ENCODE data around the gene GANC. TPM values are rescaled to one million over a fixed set of nuclear protein-coding genes. Genes with fewer than 3 reads are reported as not detected.

Gene GANC
- total RNA-seq, 1 experiment from 2014 or later = 31.1 TPM

- no peak overlapping the region for H3K4me3 ChIP-seq (ENCODE audit: low read length)
- no peaks in the 10 kb centered on the region for H3K9me2 ChIP-seq (replicated peaks; ENCODE audit: insufficient read depth, low read length)
- H3K79me2 ChIP-seq (ENCODE audit: low read length) = no peaks in the 10 kb centered on the region
- no peaks in the 10 kb centered on the region for H3K27me3 ChIP-seq (ENCODE audit: low read length)
- H3K9me3 ChIP-seq (ENCODE audit: low read length) = no peaks in the 10 kb centered on the region
- no peak overlapping the region for H2AFZ ChIP-seq (ENCODE audit: low read length)
- no peaks in the 10 kb centered on the region; the same call in 1 of the 2 replicates for H3K4me1 ChIP-seq (ENCODE audit: low read length)
- no peaks in the 10 kb centered on the region for H4K20me1 ChIP-seq (ENCODE audit: insufficient read depth, low read depth, low read length)
- no peak overlapping the region for H3K9ac ChIP-seq (ENCODE audit: low read length)
- H3K4me2 ChIP-seq (ENCODE audit: low read depth, low read length, poor library complexity, severe bottlenecking) = no peak overlapping the region
- DNase-seq = no peak
- H3K36me3 ChIP-seq (ENCODE audit: insufficient read depth, low read length) = no peaks in the 10 kb centered on the region
- no peak overlapping the region for H3K27ac ChIP-seq (ENCODE audit: low read length)
These were observed 113.1 kb downstream of the GANC start for GRCh38 chr15:42385980-42386700.

- H3K4me3 ChIP-seq (ENCODE audit: low read length) = no peak overlapping the region
- H3K4me2 ChIP-seq (ENCODE audit: low read depth, low read length, poor library complexity, severe bottlenecking) = no peak overlapping the region
- no peak overlapping the region for H3K9ac ChIP-seq (ENCODE audit: low read length)
- no peak overlapping the region for H3K27ac ChIP-seq (ENCODE audit: low read length)
- H2AFZ ChIP-seq (ENCODE audit: low read length) = no peak overlapping the region
- no peaks in the 10 kb centered on the region for H3K36me3 ChIP-seq (ENCODE audit: insufficient read depth, low read length)
- H3K4me1 ChIP-seq (ENCODE audit: low read length) = peaks cover under 1% of the 10 kb centered on the region
- H3K9me2 ChIP-seq (replicated peaks; ENCODE audit: insufficient read depth, low read length) = no peaks in the 10 kb centered on the region
- no peaks in the 10 kb centered on the region for H3K27me3 ChIP-seq (ENCODE audit: low read length)
- H4K20me1 ChIP-seq (ENCODE audit: insufficient read depth, low read depth, low read length) = no peaks in the 10 kb centered on the region
- DNase-seq = no peak
- no peaks in the 10 kb centered on the region for H3K79me2 ChIP-seq (ENCODE audit: low read length)
- no peaks in the 10 kb centered on the region for H3K9me3 ChIP-seq (ENCODE audit: low read length)
These were observed 114.6 kb downstream of the GANC start for GRCh38 chr15:42387603-42388002.

- H2AFZ ChIP-seq (ENCODE audit: low read length) = peak overlapping the region; percentile 61; the same call in 1 of the 2 replicates
- H4K20me1 ChIP-seq (ENCODE audit: insufficient read depth, low read depth, low read length) = no peaks in the 10 kb centered on the region
- no peak overlapping the region for H3K27ac ChIP-seq (ENCODE audit: low read length)
- H3K9me2 ChIP-seq (replicated peaks; ENCODE audit: insufficient read depth, low read length) = no peaks in the 10 kb centered on the region
- no peak overlapping the region for H3K4me3 ChIP-seq (ENCODE audit: low read length)
- H3K4me1 ChIP-seq (ENCODE audit: low read length) = peaks cover 9% of the 10 kb centered on the region
- no peaks in the 10 kb centered on the region for H3K27me3 ChIP-seq (ENCODE audit: low read length)
- H3K79me2 ChIP-seq (ENCODE audit: low read length) = no peaks in the 10 kb centered on the region
- no peak overlapping the region for H3K9ac ChIP-seq (ENCODE audit: low read length)
- H3K36me3 ChIP-seq (ENCODE audit: insufficient read depth, low read length) = no peaks in the 10 kb centered on the region
- H3K4me2 ChIP-seq (ENCODE audit: low read depth, low read length, poor library complexity, severe bottlenecking) = no peak overlapping the region
- no peaks in the 10 kb centered on the region for H3K9me3 ChIP-seq (ENCODE audit: low read length)
- no peak for DNase-seq
These were observed 119.5 kb downstream of the GANC start for GRCh38 chr15:42392309-42393024.

GRCh38 chr15:42394106-42394505 lies 121.1 kb downstream of the GANC start:
- no peaks in the 10 kb centered on the region for H3K9me2 ChIP-seq (replicated peaks; ENCODE audit: insufficient read depth, low read length)
- no peaks in the 10 kb centered on the region for H3K27me3 ChIP-seq (ENCODE audit: low read length)
- H3K79me2 ChIP-seq (ENCODE audit: low read length) = no peaks in the 10 kb centered on the region
- no peaks in the 10 kb centered on the region for H3K9me3 ChIP-seq (ENCODE audit: low read length)
- H3K9ac ChIP-seq (ENCODE audit: low read length) = no peak overlapping the region
- no peak overlapping the region for H3K27ac ChIP-seq (ENCODE audit: low read length)
- H3K36me3 ChIP-seq (ENCODE audit: insufficient read depth, low read length) = no peaks in the 10 kb centered on the region
- no peak overlapping the region for H3K4me3 ChIP-seq (ENCODE audit: low read length)
- no peak for DNase-seq
- no peak overlapping the region for H2AFZ ChIP-seq (ENCODE audit: low read length)
- peaks cover 9% of the 10 kb centered on the region for H3K4me1 ChIP-seq (ENCODE audit: low read length)
- H3K4me2 ChIP-seq (ENCODE audit: low read depth, low read length, poor library complexity, severe bottlenecking) = no peak overlapping the region
- no peaks in the 10 kb centered on the region for H4K20me1 ChIP-seq (ENCODE audit: insufficient read depth, low read depth, low read length)

- H3K79me2 ChIP-seq (ENCODE audit: low read length) = no peaks in the 10 kb centered on the region
- no peak overlapping the region for H3K4me2 ChIP-seq (ENCODE audit: low read depth, low read length, poor library complexity, severe bottlenecking)
- H2AFZ ChIP-seq (ENCODE audit: low read length) = no peak overlapping the region
- no peak overlapping the region for H3K27ac ChIP-seq (ENCODE audit: low read length)
- no peak overlapping the region for H3K4me3 ChIP-seq (ENCODE audit: low read length)
- no peaks in the 10 kb centered on the region for H3K9me3 ChIP-seq (ENCODE audit: low read length)
- DNase-seq = no peak
- peaks cover 9% of the 10 kb centered on the region for H3K4me1 ChIP-seq (ENCODE audit: low read length)
- no peaks in the 10 kb centered on the region for H3K9me2 ChIP-seq (replicated peaks; ENCODE audit: insufficient read depth, low read length)
- no peaks in the 10 kb centered on the region for H3K36me3 ChIP-seq (ENCODE audit: insufficient read depth, low read length)
- H3K9ac ChIP-seq (ENCODE audit: low read length) = no peak overlapping the region
- H3K27me3 ChIP-seq (ENCODE audit: low read length) = no peaks in the 10 kb centered on the region
- H4K20me1 ChIP-seq (ENCODE audit: insufficient read depth, low read depth, low read length) = no peaks in the 10 kb centered on the region
These were observed 122.8 kb downstream of the GANC start for GRCh38 chr15:42395838-42396237.

- no peak overlapping the region for H2AFZ ChIP-seq (ENCODE audit: low read length)
- no peak for DNase-seq
These were observed 128.8 kb downstream of the GANC start for GRCh38 chr15:42401544-42402454.

GRCh38 chr15:42402455-42403205 lies 129.6 kb downstream of the GANC start:
- no peaks in the 10 kb centered on the region for H3K36me3 ChIP-seq (ENCODE audit: insufficient read depth, low read length)
- no peak overlapping the region for H3K4me3 ChIP-seq (ENCODE audit: low read length)
- H3K27ac ChIP-seq (ENCODE audit: low read length) = no peak overlapping the region
- no peaks in the 10 kb centered on the region for H3K79me2 ChIP-seq (ENCODE audit: low read length)
- H4K20me1 ChIP-seq (ENCODE audit: insufficient read depth, low read depth, low read length) = no peaks in the 10 kb centered on the region
- no peak overlapping the region for H3K4me2 ChIP-seq (ENCODE audit: low read depth, low read length, poor library complexity, severe bottlenecking)
- DNase-seq = no peak
- H3K9me2 ChIP-seq (replicated peaks; ENCODE audit: insufficient read depth, low read length) = no peaks in the 10 kb centered on the region
- no peaks in the 10 kb centered on the region for H3K27me3 ChIP-seq (ENCODE audit: low read length)
- no peak overlapping the region for H2AFZ ChIP-seq (ENCODE audit: low read length)
- no peaks in the 10 kb centered on the region for H3K4me1 ChIP-seq (ENCODE audit: low read length)
- no peak overlapping the region for H3K9ac ChIP-seq (ENCODE audit: low read length)
- H3K9me3 ChIP-seq (ENCODE audit: low read length) = no peaks in the 10 kb centered on the region

More at GRCh38 chr15:42401544-42402454, 128.8 kb downstream of the GANC start:
- H3K4me2 ChIP-seq (ENCODE audit: low read depth, low read length, poor library complexity, severe bottlenecking) = no peak overlapping the region
- H4K20me1 ChIP-seq (ENCODE audit: insufficient read depth, low read depth, low read length) = no peaks in the 10 kb centered on the region
- H3K4me3 ChIP-seq (ENCODE audit: low read length) = no peak overlapping the region
- no peak overlapping the region for H3K27ac ChIP-seq (ENCODE audit: low read length)
- H3K9me3 ChIP-seq (ENCODE audit: low read length) = no peaks in the 10 kb centered on the region
- H3K36me3 ChIP-seq (ENCODE audit: insufficient read depth, low read length) = no peaks in the 10 kb centered on the region
- no peaks in the 10 kb centered on the region for H3K27me3 ChIP-seq (ENCODE audit: low read length)
- H3K9me2 ChIP-seq (replicated peaks; ENCODE audit: insufficient read depth, low read length) = no peaks in the 10 kb centered on the region
- H3K79me2 ChIP-seq (ENCODE audit: low read length) = no peaks in the 10 kb centered on the region
- H3K4me1 ChIP-seq (ENCODE audit: low read length) = no peaks in the 10 kb centered on the region
- H3K9ac ChIP-seq (ENCODE audit: low read length) = no peak overlapping the region
